NCI-H526 (cell line): Measurements from ENCODE around the gene PNPLA7.
"Not testable (repeated sequence)": the region's sequence is repeated elsewhere in the genome, so short reads cannot be mapped to it uniquely, and the experiment has no call there.

Source experiments
- DNase-seq, 2 experiments: peaks; one replicate each; lab custom pipeline; 2025; lab: John Stamatoyannopoulos, UW

The PNPLA7 gene

DNA sequence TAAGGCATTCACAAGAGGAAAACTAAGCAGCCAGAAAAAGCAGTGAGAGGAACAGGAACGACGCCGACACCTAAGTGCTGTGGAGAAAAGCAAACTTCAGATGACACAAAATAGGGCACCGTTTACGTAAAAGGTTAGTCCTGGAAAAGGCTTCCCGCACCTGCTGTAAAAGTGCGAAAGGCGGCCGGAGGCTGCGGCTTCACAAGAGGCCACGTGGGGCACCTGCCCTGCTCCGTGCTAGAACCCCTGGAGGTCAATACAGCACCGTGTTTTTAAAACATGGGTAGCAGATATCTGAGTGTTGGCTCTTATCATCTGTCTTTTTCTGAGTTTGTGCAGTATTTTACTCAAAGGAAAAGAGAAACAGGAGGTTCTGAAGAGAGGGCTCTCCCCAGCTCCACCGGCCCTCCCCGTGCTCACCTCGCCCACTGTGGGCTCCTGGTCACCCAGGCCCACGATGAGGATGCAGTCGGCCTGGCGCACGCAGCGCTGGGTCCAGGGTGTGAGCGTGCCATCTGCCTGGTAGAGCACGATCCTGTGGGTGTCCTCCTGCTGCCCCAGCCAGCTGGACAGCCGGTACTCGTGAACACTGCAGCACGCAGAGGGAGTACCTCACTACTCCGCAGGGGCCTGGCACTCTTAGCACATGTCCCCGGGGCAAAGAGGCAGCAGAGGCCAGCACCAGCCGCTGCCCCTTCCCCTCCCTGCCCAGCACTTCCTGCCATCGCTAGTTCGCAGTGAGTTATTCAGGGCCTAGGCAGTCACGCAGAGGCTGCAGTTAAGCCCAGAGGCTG is 70.1 kb downstream of the PNPLA7 start:
- no peak for DNase-seq

DNA sequence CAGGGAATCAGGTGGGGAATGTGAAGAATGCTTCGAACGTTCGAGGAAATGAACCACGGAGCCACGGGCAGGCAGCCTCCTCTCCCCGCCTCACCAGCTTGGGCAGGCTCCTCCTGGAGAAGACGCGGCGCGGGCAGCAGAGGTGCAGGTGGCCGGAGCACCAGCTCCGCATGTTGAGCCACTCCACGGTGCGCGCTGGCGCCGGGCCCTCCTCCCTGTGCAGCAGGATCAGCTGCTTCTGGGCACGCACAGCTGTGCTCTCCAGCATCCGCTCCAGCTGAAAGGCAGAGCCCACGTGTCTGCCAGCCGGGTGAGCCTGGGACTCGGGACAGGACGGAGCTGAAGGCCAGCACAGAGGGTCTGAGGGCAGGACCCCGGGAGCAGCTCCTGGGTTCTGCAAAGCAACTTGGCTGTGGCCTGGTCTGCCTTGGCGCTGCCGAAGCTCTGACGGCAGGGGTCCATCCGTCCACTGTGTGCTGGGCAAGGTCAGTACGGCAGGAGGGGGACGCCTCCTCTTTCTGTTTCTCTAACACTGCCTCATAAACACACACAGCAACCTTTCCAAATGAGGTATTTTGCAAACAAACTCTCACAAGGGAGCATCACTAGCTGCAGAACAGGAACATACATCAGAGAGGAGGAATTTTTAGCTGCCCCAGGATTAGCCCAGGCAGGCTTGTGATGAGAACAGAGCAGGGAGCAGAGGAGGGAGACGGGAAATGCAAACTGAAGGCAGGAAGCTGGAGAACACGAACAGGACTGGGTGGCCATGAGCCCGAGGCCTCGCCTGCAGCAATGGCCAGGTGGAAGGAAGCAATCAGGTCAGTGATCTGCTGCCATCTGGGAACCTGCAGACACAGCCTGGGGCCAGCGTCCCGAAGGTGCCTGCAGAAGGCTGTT is 71.0 kb downstream of the PNPLA7 start:
- DNase-seq = peak in 1 of 2 experiments; percentile 9

DNA sequence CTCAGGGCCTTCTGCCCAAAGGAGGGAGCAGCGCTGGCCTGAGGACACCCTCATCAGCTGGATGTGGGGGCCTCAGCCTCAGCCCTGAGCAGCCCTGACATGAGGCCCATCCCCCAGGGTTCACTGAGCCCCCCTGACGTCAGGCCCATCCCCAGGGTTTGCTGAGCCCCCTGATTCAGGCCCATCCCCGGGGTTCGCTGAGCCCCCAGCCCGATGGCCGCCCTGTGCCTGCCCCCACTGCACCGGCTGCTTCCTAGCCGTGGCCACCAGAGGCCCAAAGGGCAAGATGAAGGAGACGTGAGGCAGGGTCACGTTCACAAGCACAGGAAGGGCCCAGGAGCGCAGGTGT is 71.6 kb downstream of the PNPLA7 start:
- no peak for DNase-seq

DNA sequence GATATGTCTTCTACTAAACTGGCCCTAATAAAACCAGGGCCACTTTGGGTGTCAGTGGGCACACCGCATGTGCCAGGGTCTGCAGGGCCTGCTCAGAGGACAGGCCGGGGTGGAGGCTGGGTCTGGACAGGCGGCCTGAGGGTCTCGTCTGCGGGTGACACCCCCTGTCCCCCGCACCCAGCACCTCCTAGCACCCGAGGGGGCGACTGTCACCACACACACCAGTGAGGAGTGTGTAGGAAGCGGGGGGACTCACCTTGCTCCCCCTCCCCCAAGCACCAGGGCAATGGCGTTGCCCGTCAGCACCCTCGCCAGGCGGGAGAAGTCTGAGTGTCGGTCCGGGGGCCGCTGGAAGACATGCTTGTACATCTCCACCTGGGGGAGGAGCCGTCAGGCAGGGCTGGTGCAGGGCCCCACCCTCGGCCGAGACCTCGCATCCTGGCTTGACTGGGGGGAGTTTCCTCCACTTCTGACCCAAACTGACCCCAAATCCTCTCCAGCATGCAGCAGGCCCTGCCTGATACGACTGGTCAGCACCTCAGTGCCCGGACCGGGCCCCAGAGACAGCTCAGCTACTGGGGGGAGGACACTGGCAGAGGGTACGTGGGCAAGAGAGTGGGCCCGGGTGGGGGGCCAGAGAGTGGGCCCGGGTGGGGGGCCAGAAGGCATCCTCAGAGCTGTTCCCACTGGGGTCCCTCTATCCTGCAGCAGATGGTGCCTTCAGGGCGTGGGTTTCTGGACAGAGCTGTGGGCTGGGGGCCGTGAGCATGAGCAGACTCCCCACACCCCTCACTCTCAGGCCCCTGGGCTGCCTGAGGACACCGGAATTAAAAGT is 72.2 kb downstream of the PNPLA7 start:
- DNase-seq = no peak

DNA sequence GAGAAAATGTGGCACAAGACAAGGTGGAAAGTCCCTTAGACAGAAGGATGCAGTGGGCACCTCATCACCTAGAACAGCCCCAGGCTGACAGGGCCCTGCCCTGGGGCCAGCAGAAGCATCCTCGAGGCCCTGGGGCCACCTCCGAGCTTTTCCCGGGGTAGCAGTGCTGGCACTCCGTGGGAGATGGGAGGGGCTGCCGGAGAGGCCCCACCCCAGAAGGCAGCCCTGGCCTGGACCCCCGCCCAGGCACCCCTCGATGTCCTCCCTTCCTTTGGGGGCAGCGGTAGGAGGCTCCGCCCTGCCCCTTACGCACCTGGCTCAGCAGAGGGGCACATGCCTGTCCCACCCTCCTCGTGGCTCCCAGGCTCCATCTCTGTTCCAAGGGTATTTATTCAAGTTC is 73.3 kb downstream of the PNPLA7 start:
- no peak for DNase-seq

DNA sequence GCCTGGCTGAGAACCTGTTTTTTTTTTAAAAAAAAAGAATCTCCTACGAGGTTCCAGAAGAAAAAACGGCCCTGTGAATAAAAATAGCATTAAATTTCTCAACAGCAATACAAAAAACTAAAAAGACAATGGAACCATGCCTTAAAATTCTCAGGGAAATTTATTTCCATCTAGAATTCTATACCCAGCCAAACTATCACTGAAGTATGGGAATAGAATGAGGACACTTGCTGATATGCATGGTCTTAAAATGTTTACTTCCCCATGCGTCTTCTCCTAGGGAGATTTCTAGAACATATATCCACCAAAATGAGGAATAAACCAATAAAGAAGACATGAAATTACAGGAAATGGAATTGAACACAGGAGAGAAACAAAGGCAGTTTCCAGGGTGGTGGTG is 74.5 kb downstream of the PNPLA7 start:
- DNase-seq = no peak

DNA sequence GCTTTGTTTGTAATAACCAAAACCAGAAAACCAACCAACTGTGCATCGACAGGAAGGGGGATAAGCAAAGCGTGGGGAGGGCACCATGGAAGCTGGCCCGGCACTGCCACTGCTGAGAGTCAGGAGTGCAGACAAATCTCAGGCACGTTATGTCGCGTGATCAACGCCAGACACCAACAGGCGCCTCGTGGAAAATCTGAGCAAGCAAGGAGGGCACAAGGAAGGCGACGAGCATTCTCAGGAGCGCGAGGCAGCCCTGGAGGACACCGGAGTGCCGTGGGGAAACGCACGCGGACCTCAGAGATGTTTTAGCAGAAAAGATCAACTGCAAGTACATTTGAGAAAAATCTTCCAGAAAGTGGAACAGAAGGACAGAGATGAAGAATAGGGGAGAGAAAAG is 75.9 kb downstream of the PNPLA7 start:
- DNase-seq = no peak

DNA sequence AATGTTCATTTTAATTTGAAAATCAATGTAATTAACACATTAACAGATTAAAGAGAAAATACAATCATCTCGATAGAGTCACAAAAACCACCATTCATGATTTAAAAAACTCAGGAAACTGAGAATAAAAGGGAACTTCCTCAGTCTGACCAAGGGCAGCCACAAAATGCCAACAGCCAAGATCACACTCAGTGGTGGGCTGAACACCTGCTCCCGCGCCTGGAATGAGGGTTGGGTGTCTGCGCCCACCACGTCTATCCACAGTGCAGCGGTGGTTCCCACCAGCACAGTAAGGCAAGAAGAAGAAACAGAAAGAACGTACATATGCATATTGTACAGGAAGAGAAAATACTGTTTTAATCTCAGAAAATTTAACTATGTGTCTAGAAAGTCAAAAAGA is 79.4 kb downstream of the PNPLA7 start:
- no peak for DNase-seq

DNA sequence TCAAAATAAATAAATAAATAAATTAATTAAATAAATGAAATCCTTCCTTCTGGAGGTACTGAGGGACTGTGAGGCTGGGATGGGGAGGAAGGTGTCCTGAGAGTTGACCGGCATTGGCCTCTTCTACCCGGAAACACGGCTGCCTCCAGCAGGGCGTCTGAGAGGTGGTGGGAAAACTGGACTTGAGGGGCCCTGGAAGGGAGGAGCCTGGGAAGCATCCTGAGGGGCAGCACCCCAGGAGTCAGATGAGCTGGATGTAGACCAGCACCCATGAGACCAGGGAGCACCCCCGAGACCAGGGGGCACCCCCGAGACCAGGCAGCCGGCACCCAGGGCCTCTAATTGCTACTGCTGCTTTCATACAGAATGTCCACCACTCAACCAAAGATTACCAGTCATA is 82.3 kb downstream of the PNPLA7 start:
- no peak for DNase-seq

DNA sequence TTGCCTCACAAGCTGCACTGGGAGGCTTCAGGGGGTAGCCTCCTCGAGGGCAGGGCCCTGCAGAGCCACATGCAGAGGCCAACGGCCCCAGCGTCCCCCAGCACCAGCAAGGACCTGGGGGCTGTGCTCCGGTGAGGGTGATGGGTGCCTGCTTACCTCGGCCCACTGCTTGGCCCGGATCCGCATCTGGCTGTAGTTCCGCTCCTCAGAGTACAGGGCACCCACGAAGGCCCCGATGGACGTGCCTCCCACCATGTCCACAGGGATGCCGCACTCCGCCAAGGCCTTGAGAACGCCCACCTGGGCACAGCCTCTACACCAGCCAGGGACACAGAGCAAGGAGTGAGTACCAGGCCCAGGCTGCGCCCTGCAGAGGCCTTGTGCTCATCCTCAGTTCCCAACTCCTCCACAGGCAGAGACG is 83.0 kb downstream of the PNPLA7 start:
- no peak for DNase-seq

DNA sequence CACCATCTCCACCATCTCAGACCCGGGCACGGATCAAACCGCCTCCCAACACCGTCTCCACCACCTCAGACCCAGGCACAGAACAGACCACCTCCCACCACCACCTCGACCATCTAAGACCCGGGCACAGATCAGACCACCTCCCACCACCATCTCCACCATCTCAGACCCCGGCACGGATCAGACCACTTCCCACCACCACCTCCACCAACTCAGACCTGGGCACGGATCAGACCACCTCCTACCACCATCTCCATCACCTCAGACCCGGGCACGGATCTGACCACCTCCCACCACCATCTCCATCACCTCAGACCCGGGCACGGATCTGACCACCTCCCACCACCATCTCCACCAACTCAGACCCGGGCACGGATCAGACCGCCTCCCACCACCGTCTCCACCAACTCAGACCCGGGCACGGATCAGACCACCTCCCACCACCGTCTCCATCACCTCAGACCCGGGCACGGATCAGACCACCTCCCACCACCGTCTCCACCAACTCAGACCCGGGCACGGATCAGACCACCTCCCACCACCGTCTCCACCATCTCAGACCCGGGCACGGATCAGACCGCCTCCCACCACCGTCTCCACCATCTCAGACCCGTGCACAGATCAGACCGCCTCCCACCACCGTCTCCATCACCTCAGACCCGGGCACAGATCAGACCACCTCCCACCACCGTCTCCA is 83.7 kb downstream of the PNPLA7 start:
- not testable (repeated sequence) for DNase-seq

DNA sequence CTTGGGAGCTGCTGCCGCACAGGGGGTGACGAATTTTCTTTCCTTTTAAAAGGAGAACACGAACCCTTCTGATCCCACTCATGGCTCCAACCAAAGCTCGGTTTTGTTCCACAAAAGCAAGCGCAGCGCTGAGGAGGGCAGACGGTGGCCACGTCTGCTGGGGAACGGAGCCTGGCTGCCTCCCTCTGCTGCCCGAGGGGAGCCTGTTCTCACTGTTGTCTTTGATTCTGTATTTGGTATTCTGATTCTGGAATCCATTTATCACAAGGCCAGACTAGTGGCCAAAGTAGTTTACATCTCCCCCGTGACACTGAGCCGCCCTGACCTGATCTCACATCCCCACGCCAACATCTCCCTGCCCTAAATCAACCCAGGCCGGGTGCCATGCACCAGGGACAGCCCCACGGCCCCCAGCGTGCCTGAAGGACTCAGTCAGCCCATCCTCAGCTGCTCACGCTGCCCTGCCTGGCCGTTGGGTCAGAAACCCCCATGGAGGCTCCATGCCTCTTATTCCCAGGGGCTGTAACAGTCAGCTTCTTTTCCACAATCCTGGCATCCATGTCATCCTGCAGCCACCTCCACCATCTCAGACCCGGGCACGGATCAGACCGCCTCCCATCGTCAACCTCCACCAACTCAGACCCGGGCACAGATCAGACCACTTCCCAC is 84.3 kb downstream of the PNPLA7 start:
- DNase-seq = no peak

DNA sequence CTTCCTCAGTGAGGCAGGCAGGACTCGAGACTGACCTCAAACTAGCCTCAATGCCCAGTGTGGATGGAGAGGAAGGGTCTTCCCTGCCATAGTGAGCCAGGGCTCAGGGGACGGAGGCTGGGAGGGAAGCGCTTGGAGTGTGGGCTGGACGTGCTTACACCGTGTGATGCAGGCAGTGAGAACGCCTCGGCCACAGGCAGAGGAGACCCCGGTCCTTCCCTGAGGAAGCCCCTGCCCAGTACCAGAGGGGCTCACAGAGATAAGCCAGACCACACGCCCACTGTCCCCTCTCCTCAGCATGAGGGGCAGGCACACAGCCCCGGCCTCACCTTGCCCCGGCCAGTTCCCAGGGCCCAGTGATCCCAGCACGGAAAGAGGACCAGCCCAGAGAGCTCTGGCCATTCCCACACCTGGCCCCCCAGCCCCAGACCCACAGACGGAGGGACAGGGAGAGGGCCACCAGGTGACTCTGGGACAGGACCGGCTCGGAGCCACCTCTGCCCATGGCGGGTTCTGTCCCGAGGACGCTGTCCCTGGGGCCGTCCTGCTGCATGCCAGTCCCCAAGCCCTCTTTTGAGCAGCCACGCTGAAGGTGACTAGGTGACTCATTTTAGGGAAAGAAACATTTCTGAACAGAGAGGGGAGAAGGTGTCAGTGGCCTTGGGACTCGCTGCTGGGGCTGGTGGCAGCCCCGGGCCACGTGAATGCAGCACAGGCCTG is 85.0 kb downstream of the PNPLA7 start:
- no peak for DNase-seq

DNA sequence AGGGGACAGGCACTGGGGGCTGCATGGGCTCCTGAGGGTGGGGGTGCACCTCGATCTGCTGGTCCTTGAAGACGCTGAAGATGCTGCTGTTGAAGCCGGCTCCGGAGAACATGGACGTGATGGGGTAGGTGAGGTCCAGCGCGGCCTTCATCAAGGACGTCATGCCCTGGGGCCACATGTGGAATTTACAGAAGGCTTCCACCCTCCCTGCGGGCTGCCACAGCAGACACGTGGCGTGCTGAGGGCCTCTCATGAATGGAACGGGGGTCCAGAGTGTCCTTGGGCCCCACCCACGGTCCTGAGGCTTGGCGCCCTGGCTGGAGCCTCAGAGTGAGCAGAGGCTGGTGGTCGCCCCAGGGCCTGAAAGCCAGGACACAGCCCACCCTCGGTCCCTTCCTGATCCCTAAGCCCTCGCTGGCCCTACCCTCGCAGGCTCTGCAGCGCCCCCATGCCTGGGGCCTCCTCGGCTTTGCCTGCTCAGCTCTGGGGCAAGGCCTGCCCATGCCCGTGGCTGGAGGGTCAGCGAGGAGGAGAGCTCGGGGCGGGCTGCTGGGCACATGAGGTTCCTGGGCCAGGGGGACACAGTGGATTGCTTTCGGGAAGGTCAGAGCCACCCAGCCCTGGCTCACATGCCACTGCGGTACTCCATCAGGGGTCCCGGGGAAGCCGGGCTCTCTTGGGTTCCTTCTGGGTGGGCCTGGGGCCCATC is 85.8 kb downstream of the PNPLA7 start:
- DNase-seq = no peak

DNA sequence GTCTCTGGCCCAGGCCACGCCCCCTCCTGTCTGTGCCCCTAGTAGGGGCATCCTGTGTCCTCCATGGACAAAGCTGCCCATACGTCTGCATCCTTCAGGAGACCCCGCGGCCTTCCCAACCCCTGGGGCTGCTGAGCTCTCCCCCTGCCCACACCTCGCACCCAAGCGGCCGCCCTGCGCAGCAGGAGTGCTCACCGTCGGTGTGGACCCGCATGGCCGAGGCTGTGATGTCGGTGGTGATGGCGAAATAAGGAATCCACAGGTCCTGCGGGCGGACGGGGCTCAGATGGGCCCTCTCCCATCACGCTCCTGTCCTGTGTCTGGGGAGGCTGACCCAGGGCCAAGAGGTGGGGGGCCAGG is 86.3 kb downstream of the PNPLA7 start:
- no peak for DNase-seq

DNA sequence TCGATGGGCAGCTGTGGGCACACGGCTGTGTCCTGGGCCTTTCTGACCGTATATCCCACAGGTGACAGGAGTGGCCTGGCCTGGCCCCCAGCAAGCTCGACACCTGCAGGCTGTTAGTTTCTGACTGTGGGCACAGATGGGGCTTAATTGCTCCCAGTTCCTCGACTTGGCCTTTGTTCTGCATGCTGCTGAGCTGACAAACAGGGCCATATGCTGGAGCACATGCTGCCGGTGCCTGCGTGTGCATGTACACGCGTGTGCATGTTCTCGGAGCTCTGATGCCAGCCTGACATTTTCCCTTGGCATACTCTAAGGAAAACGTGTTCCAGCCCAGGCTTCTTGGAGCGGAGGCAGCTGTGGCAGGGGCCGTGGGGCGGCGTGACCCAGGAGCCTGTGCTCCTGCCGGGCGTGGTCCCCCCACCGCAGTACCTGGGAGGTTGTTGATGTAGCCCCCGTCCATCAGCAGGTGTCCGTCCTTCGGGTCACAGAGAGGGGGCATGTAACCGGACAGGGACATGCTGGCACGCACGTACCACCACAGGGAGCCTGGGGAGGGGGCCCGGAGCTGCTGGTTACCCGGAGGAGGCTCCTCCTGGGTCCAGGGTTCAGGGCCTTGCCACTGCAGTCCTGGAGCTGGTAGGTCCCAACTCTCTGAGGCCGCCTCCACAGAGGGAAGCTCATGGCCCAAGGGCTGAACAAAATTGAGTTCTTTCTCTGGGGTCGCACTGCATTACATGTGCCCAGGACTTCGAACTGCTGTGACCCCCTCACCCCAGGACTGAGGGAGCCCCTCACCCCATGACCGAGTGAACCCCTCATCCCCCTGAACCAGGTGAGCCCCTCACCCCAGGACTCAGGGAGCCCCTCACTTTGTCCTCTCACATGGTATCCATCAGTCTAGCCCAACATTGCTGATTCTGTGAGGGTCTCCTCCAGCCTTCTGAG is 86.9 kb downstream of the PNPLA7 start:
- DNase-seq = no peak

DNA sequence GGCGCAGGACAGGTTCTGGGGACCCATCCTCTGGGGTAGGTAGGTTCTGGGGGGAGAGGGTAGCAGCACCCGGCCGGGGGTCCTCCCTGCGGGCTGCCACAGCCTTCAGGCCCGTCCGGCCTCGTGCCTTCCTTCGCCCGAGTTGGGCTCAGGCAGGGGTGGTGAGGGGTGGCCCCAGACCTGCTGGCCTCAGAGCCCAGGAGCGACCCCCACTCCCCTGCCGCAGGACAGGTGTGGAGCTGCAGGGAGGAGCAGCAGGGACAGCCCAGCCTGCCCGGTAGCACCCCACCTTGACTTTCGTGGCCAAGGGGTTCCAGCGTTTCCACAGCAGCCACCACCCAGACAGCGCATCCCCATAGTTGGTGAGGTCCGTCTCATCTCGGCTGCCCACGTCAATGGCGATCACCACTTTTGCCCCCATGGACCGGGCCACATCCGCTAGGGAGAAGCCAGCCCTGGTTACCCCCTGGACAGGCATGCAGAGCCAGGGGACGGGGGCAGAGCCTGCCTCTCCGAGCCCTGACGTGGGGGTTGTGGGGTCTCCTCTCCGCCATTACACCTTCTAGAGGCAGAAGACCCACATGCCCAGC is 87.7 kb downstream of the PNPLA7 start:
- DNase-seq = no peak

DNA sequence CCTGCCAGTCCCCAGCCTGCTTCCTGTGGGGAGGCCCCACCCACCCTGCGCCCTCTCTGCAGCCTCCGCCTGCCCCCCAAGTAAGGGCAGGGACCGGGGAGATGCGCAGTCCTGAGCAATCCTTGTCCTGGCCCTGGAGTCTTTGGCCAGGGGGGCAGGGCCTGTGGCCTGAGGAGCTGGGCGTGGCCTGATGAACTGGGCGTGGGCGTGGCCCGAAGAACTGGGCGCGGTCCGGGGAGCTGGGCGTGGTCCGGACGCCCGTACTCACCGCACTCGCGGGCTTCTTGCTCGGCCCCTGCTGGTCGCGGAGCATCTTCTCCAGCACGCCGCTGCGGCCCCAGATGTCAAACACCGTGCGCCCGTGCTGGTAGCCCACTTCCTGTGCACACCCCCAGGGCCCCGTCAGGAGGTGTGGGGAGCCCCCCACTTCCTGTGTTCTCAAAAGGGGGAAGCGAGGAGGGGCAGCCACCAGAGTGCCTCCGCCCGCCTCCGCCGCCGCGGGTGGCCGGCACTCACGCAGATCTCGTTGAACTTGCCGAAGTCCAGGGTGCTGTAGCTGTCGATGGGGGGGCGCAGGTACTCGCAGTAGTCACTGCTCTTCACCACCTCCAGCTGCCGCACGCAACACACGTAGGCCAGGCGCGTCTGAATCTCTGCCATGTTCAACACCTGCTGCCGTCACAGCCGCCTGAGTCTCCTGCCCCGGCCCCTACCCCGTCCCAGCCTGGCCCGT is 88.4 kb downstream of the PNPLA7 start:
- peak in 1 of 2 experiments; percentile 10 for DNase-seq
